Esophagus squamous epithelium (tissue), 5 donors: ENCODE measurements around the gene MAPK7. TPM values are rescaled to one million over a fixed set of nuclear protein-coding genes. Genes with fewer than 3 reads are reported as not detected.

Source experiments
- DNase-seq: peaks from one replicate; lab custom pipeline; 2025; lab: John Stamatoyannopoulos, UW
- H3K27ac ChIP-seq, 4 donors: fragments of 200-600 bp; sonication (generic); one replicate each; pipeline ENCODE4 v1.5.1; 2016 to 2019; ENCODE audit warnings: mild to moderate bottlenecking in 1 of 4
- H3K27me3 ChIP-seq, 4 donors: fragments of 200-600 bp; sonication (generic); 1 replicate in 3 of 4; 2 replicates in 1 of 4; pipeline versions ENCODE4 v1.5.1 to v1.6.0; 2017 to 2021; ENCODE audit warnings: antibody characterized with exemption in 1 of 4
- H3K36me3 ChIP-seq, 3 donors: fragments of 200-600 bp; sonication (generic); one replicate each; pipeline ENCODE4 v1.5.1; 2016 to 2019
- H3K4me1 ChIP-seq, 3 donors: fragments of 200-600 bp; sonication (generic); one replicate each; pipeline ENCODE4 v1.5.1; 2017 to 2019
- H3K4me3 ChIP-seq, 4 donors: fragments of 200-600 bp; sonication (generic); 1 replicate in 3 of 4; 2 replicates in 1 of 4; pipeline ENCODE4 v1.5.1; 2016 to 2019; ENCODE audit warnings: mild to moderate bottlenecking in 2 of 4, moderate library complexity in 1 of 4
- H3K9me3 ChIP-seq, 3 donors: fragments of 200-600 bp; sonication (generic); one replicate each; pipeline ENCODE4 v1.5.1; 2016 to 2019
- CTCF ChIP-seq, 6 experiments: fragments of 450-650 bp in 4 of 6; fragments of 200-600 bp in 2 of 6; sonication (generic) in 2 of 6; IDR thresholded peaks; one replicate each; pipeline ENCODE4 v1.5.1; 2016 to 2019; ENCODE audit warnings: antibody characterized with exemption in 6 of 6, mild to moderate bottlenecking in 4 of 6, moderate library complexity in 4 of 6
- POLR2A ChIP-seq, 4 donors: fragments of 450-650 bp; IDR thresholded peaks; one replicate each; pipeline ENCODE4 v1.6.1; 2017; ENCODE audit warnings: antibody characterized with exemption in 4 of 4, mild to moderate bottlenecking in 4 of 4, moderate library complexity in 3 of 4
- WGBS, 2 donors: methylation state at CpG; one replicate each; pipeline ENCODE4 v1.1.5; 2018; 5-methylcytosine and 5-hydroxymethylcytosine counted together
- intact Hi-C: fragments of 100-400 bp; cut with DNase I; formaldehyde crosslinking; loops from one replicate; pipeline ENCODE4 v1.15.0; 2022
- total RNA-seq, 4 donors: library from RNA; depleted of rRNA; stranded (reverse); fragments of >200 nt; gene quantifications; one replicate each; pipeline ENCODE4 v1.1.0, GENCODE V29; 2016
- donor health status: DM: yes; HTN: yes; CAD: no.

Gene MAPK7
- total RNA-seq, 4 donors from 2014 or later, result 22.6 to 39.7 (median 28.1) TPM

GRCh38 chr17:19343256-19343630 lies 35.1 kb upstream of the MAPK7 start:
- no peak for TF ChIP-seq POLR2A (IDR thresholded peaks at IDR 0.05)
- no peak for TF ChIP-seq CTCF (IDR thresholded peaks at IDR 0.05)
- no peaks in the 10 kb centered on the region for H3K27me3 ChIP-seq
- peak overlapping the region in 1 of 4 donors; percentile 18 for H3K27ac ChIP-seq
- no peak overlapping the region for H3K4me3 ChIP-seq
- intact Hi-C loops, result no loop called here
- 85 to 92% methylated on average over 4 to 7 of the region's 7 CpGs for WGBS, 2 donors
- H3K9me3 ChIP-seq, result no peaks in the 10 kb centered on the region
- peaks cover 25 to 72% (median 33%) of the 10 kb centered on the region in 3 donors for H3K4me1 ChIP-seq
- no peaks in the 10 kb centered on the region for H3K36me3 ChIP-seq
- no peak for DNase-seq

GRCh38 chr17:19343671-19344151 lies 34.6 kb upstream of the MAPK7 start:
- Histone ChIP-seq H3K27me3 (no peaks in the 10 kb centered on the region), H3K9me3 (no peaks in the 10 kb centered on the region), H3K4me3 (no peak overlapping the region), H3K27ac (peak overlapping the region in 1 of 4 donors; percentile 28), H3K4me1 (peaks cover 28 to 77% (median 34%) of the 10 kb centered on the region in 3 donors), H3K36me3 (no peaks in the 10 kb centered on the region)
- intact Hi-C loops, result no loop called here
- TF ChIP-seq CTCF (IDR thresholded peaks at IDR 0.05) (no peak), POLR2A (IDR thresholded peaks at IDR 0.05) (no peak)
- DNase-seq, result no peak
- WGBS, 2 donors, result 93% methylated on average over 5 of the region's 13 CpGs; no CpG with 5 or more reads in 1 of the 2 donors

GRCh38 chr17:19344311-19345066 lies 33.8 kb upstream of the MAPK7 start:
- peak overlapping the region in 1 of 4 donors; percentile 93 for H3K27ac ChIP-seq
- peaks cover 30 to 84% (median 37%) of the 10 kb centered on the region in 3 donors for H3K4me1 ChIP-seq
- 70% methylated on average over 20 of the region's 40 CpGs; no CpG with 5 or more reads in 1 of the 2 donors for WGBS, 2 donors
- no peaks in the 10 kb centered on the region for H3K36me3 ChIP-seq
- no peak overlapping the region for H3K4me3 ChIP-seq
- TF ChIP-seq POLR2A (IDR thresholded peaks at IDR 0.05) (no peak), CTCF (IDR thresholded peaks at IDR 0.05) (no peak)
- DNase-seq, result no peak
- intact Hi-C loops, result no loop called here
- no peaks in the 10 kb centered on the region for H3K27me3 ChIP-seq
- no peaks in the 10 kb centered on the region for H3K9me3 ChIP-seq

- Histone ChIP-seq H3K4me1 (peaks cover 30 to 87% (median 37%) of the 10 kb centered on the region in 3 donors), H3K9me3 (no peaks in the 10 kb centered on the region), H3K27ac (peak overlapping the region in 2 of 4 donors; percentile 92 to 93)
Measured at GRCh38 chr17:19345067-19345460, 33.2 kb upstream of the MAPK7 start.

GRCh38 chr17:19345486-19346350 lies 32.6 kb upstream of the MAPK7 start:
- H3K27ac ChIP-seq, result peak overlapping the region; percentile 82 to 93 (median 90)

More at GRCh38 chr17:19345067-19345460, 33.2 kb upstream of the MAPK7 start:
- Histone ChIP-seq H3K27me3 (no peaks in the 10 kb centered on the region), H3K36me3 (no peaks in the 10 kb centered on the region), H3K4me3 (no peak overlapping the region)
- intact Hi-C loops, result no loop called here
- no peak for DNase-seq
- TF ChIP-seq POLR2A (IDR thresholded peaks at IDR 0.05), result no peak
- 89 to 96% methylated on average over 4 to 6 of the region's 7 CpGs for WGBS, 2 donors

More at GRCh38 chr17:19345486-19346350, 32.6 kb upstream of the MAPK7 start:
- peaks cover 30 to 87% (median 37%) of the 10 kb centered on the region in 3 donors for H3K4me1 ChIP-seq
- intact Hi-C loops, result no loop called here
- no peaks in the 10 kb centered on the region for H3K36me3 ChIP-seq
- no peak for TF ChIP-seq CTCF (IDR thresholded peaks at IDR 0.05)
- no peak overlapping the region for H3K4me3 ChIP-seq
- no peaks in the 10 kb centered on the region for H3K27me3 ChIP-seq
- no peaks in the 10 kb centered on the region for H3K9me3 ChIP-seq
- 76 to 87% methylated on average over 6 of the region's 13 CpGs for WGBS, 2 donors
- no peak for DNase-seq
